Testis (tissue), 2 donors: ENCODE results near the gene PRMT2.

Experiments used
- POLR2A ChIP-seq: fragments of 450-650 bp; IDR thresholded peaks from one replicate; pipeline ENCODE4 v1.6.1; 2017; ENCODE audit warnings: antibody characterized with exemption, mild to moderate bottlenecking, moderate library complexity
- TF ChIP-seq, protein P1 (sequence below), 3 experiments: fragments of 450-650 bp in 2 of 3; fragments of 200-600 bp in 1 of 3; sonication (generic) in 1 of 3; IDR thresholded peaks; one replicate each; pipeline ENCODE4 v1.5.1; 2016 to 2019; ENCODE audit warnings: antibody characterized with exemption in 3 of 3, mild to moderate bottlenecking in 2 of 3, moderate library complexity in 1 of 3

DNA sequence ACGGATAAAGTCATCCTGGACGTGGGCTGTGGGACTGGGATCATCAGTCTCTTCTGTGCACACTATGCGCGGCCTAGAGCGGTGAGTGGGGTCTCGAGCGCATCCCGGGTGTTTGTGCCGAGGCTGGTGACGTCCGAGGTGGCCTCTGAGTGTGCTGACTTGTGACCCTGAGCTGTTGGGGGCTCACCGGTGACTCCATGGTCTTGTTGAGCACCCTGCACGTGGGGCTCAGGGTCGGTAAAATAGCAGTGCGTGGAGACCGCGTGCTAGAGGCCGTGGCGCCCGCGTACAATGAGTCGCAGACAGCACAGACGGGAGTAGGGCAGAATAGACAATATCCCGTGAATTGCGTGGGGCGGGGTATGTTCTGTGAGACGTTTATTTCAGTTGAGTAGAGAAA lies 13.1 kb downstream of the PRMT2 start:
- TF ChIP-seq POLR2A: no peak
- TF ChIP-seq, protein P1, sequence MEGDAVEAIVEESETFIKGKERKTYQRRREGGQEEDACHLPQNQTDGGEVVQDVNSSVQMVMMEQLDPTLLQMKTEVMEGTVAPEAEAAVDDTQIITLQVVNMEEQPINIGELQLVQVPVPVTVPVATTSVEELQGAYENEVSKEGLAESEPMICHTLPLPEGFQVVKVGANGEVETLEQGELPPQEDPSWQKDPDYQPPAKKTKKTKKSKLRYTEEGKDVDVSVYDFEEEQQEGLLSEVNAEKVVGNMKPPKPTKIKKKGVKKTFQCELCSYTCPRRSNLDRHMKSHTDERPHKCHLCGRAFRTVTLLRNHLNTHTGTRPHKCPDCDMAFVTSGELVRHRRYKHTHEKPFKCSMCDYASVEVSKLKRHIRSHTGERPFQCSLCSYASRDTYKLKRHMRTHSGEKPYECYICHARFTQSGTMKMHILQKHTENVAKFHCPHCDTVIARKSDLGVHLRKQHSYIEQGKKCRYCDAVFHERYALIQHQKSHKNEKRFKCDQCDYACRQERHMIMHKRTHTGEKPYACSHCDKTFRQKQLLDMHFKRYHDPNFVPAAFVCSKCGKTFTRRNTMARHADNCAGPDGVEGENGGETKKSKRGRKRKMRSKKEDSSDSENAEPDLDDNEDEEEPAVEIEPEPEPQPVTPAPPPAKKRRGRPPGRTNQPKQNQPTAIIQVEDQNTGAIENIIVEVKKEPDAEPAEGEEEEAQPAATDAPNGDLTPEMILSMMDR (IDR thresholded peaks at IDR 0.05): no peak
